HepG2 (cell line): ENCODE measurements around the gene PLD1. TPM values are rescaled to one million over a fixed set of nuclear protein-coding genes. Genes with fewer than 3 reads are reported as not detected.

Experiments used
- ATAC-seq: fragments of 200-7000 bp; cut with Tn5 transposase; 3 replicates; pipeline ENCODE4 v1.9.1; 2020; ENCODE audit warnings: mild to moderate bottlenecking, moderate library complexity
- BruUV-seq: library from RNA; stranded (reverse); fragments of 400-500 nt; replicated peaks from 2 replicates; lab custom pipeline; 2021; lab: Mats Ljungman, UMichigan
- CTCF ChIA-PET: fragments of 300-600 bp; formaldehyde crosslinking; extraction: SDS; loops from one replicate; lab custom pipeline; 2021; ENCODE audit warnings: low total read pairs, inconsistent platforms, low intra/inter-chr PET ratio; lab: Yijun Ruan, JAX
- POLR2A ChIA-PET: fragments of 350-600 bp; sonication (Branson Sonifier 250); formaldehyde crosslinking; loops from one replicate; lab custom pipeline; 2020; ENCODE audit warnings: antibody characterized with exemption, inconsistent platforms; lab: Yijun Ruan, JAX
- DNase-seq: peaks from one replicate; pipeline ENCODE4 v3.0.0-alpha.2; 2015; ENCODE audit warnings: low spot score
- FAIRE-seq: peaks from 3 replicates; lab custom pipeline; 2011; peaks lifted over from hg19 to GRCh38; lab: Jason Lieb, UNC
- H2AFZ ChIP-seq: one replicate; pipeline ENCODE4 v1.6.1; 2011; ENCODE audit warnings: low read length, inconsistent platforms
- H3K27ac ChIP-seq: fragments of 300-600 bp; 3 replicates; pipeline ENCODE4 v1.8.0; 2011; ENCODE audit warnings: mixed run types, mild to moderate bottlenecking, mixed read lengths, low read length, inconsistent platforms; ENCODE audit not compliant: insufficient read depth; ENCODE audit errors: extremely low read length
- H3K27me3 ChIP-seq, 2 experiments: fragments of 200-600 bp in 1 of 2; 2 replicates in 1 of 2; 3 replicates in 1 of 2; pipeline versions ENCODE4 v1.6.0 to v1.8.0; 2011; ENCODE audit warnings: low read length in 2 of 2, mild to moderate bottlenecking in 2 of 2, moderate library complexity in 2 of 2, inconsistent platforms in 1 of 2; ENCODE audit not compliant: insufficient read depth in 2 of 2, control insufficient read depth in 1 of 2
- H3K36me3 ChIP-seq, 2 experiments: fragments of 200-600 bp in 1 of 2; replicated peaks in 1 of 2; 2 replicates in 1 of 2; 3 replicates in 1 of 2; pipeline versions ENCODE4 v1.5.1 to v1.8.0; 2011; ENCODE audit warnings: low read length in 2 of 2, inconsistent platforms in 1 of 2; ENCODE audit not compliant: insufficient read depth in 2 of 2, control insufficient read depth in 1 of 2
- H3K4me1 ChIP-seq: 2 replicates; pipeline ENCODE4 v1.5.1; 2012; ENCODE audit warnings: low read length, inconsistent platforms; ENCODE audit not compliant: insufficient read depth
- H3K4me2 ChIP-seq: 2 replicates; pipeline ENCODE4 v1.6.0; 2011; ENCODE audit warnings: low read depth, low read length, inconsistent platforms
- H3K4me3 ChIP-seq, 3 experiments: fragments of 200-600 bp in 1 of 3; sonication (generic), shearing (Covaris generic) in 1 of 3; replicated peaks in 1 of 3; 2 replicates each; pipeline ENCODE4 v1.5.1; 2011 to 2016; ENCODE audit warnings: low read length in 3 of 3, inconsistent platforms in 2 of 3, low read depth in 2 of 3, mild to moderate bottlenecking in 2 of 3, control low read depth in 1 of 3, mixed read lengths in 1 of 3; ENCODE audit not compliant: insufficient read depth in 1 of 3
- H3K79me2 ChIP-seq: one replicate; pipeline ENCODE4 v1.6.1; 2011; ENCODE audit warnings: low read length, inconsistent platforms; ENCODE audit not compliant: insufficient read depth
- H3K9ac ChIP-seq: 2 replicates; pipeline ENCODE4 v1.6.0; 2011; ENCODE audit warnings: mild to moderate bottlenecking, low read depth, low read length, inconsistent platforms; ENCODE audit not compliant: insufficient read depth
- H3K9me3 ChIP-seq: 2 replicates; pipeline ENCODE4 v1.5.1; 2012; ENCODE audit warnings: mild to moderate bottlenecking, low read length
- H4K20me1 ChIP-seq: 2 replicates; pipeline ENCODE4 v1.6.0; 2011; ENCODE audit warnings: inconsistent platforms, mild to moderate bottlenecking, low read length, moderate library complexity; ENCODE audit not compliant: insufficient read depth
- AHR ChIP-seq: IDR thresholded peaks from 2 replicates; pipeline ENCODE4 v1.6.1; 2018; ENCODE audit warnings: missing genetic modification reagents, missing compliant biosample characterization
- CENPBD1 ChIP-seq: sonication (generic); formaldehyde crosslinking; IDR thresholded peaks from 2 replicates; pipeline ENCODE4 v1.8.0; 2022; ENCODE audit warnings: missing genetic modification reagents, low read depth, mild to moderate bottlenecking, borderline replicate concordance
- CREB1 ChIP-seq, 2 experiments: fragments of 450-650 bp in 1 of 2; IDR thresholded peaks; 2 replicates each; pipeline ENCODE4 v1.6.1; 2016 to 2017; ENCODE audit warnings: control low read depth in 1 of 2, mild to moderate bottlenecking in 1 of 2, missing compliant biosample characterization in 1 of 2, missing genetic modification characterization in 1 of 2
- HOXD1 ChIP-seq: sonication (generic); formaldehyde crosslinking; IDR thresholded peaks from 2 replicates; pipeline ENCODE4 v1.5.0; 2020; ENCODE audit warnings: missing genetic modification reagents
- MIER2 ChIP-seq: IDR thresholded peaks from 2 replicates; pipeline ENCODE4 v1.6.1; 2016; ENCODE audit warnings: missing biosample characterization, missing genetic modification reagents
- RBFOX2 ChIP-seq: fragments of 200-400 bp; formaldehyde crosslinking; IDR thresholded peaks from 2 replicates; pipeline ENCODE4 v1.6.1; 2017; ENCODE audit warnings: low read depth, mild to moderate bottlenecking, low read length
- SIX4 ChIP-seq: sonication (generic); formaldehyde crosslinking; IDR thresholded peaks from 2 replicates; pipeline ENCODE4 v1.4.0; 2020; ENCODE audit warnings: missing genetic modification reagents
- SMC3 ChIP-seq: IDR thresholded peaks from 2 replicates; pipeline ENCODE4 v1.6.1; 2011; ENCODE audit warnings: low read length, improper control_type of control experiment
- TIGD3 ChIP-seq: sonication (generic); formaldehyde crosslinking; IDR thresholded peaks from 2 replicates; pipeline ENCODE4 v1.5.1; 2020; ENCODE audit warnings: mild to moderate bottlenecking, missing genetic modification reagents, borderline replicate concordance
- ZNF430 ChIP-seq: sonication (generic); formaldehyde crosslinking; IDR thresholded peaks from 2 replicates; pipeline ENCODE4 v1.9.0; 2021; ENCODE audit warnings: mild to moderate bottlenecking, missing genetic modification reagents
- ZNF501 ChIP-seq: sonication (generic); formaldehyde crosslinking; IDR thresholded peaks from 2 replicates; pipeline ENCODE4 v1.5.1; 2020; ENCODE audit warnings: mild to moderate bottlenecking, moderate library complexity, missing genetic modification reagents
- ZNF546 ChIP-seq: sonication (generic); formaldehyde crosslinking; conservative IDR thresholded peaks from 2 replicates; pipeline ENCODE4 v1.8.1; 2023; ENCODE audit warnings: mild to moderate bottlenecking, missing genetic modification reagents
- ZNF557 ChIP-seq: sonication (generic); formaldehyde crosslinking; IDR thresholded peaks from 2 replicates; pipeline ENCODE4 v1.4.0; 2020; ENCODE audit warnings: missing genetic modification reagents
- ZNF615 ChIP-seq: sonication (generic); formaldehyde crosslinking; IDR thresholded peaks from 2 replicates; pipeline ENCODE4 v1.5.0; 2020; ENCODE audit warnings: mild to moderate bottlenecking, missing genetic modification reagents, borderline replicate concordance
- ZSCAN5A ChIP-seq: sonication (generic); formaldehyde crosslinking; IDR thresholded peaks from 2 replicates; pipeline ENCODE4 v1.8.0; 2022; ENCODE audit warnings: mild to moderate bottlenecking, missing genetic modification reagents, borderline replicate concordance
- ZXDC ChIP-seq: sonication (generic); formaldehyde crosslinking; IDR thresholded peaks from 2 replicates; pipeline ENCODE4 v1.5.0; 2020; ENCODE audit warnings: mild to moderate bottlenecking, missing genetic modification reagents
- WGBS: methylation state at CpG from one replicate; pipeline ENCODE4 v1.1.6; 2017; ENCODE audit warnings: low lambda C conversion rate; 5-methylcytosine and 5-hydroxymethylcytosine counted together
- in situ Hi-C: cut with HindIII; loops from 2 replicates; pipeline ENCODE4 v1.10.0; 2017; ENCODE audit warnings: low pct_unique_long_range_greater_than_20kb; ENCODE audit not compliant: extremely low pct_ligation_motif_present
- intact Hi-C: fragments of 100-400 bp; cut with micrococcal nuclease; formaldehyde crosslinking; loops from one replicate; pipeline ENCODE4 v1.10.0; 2022; ENCODE audit not compliant: unreplicated experiment
- polyA plus RNA-seq, 8 experiments: library from polyadenylated mRNA; depleted of rRNA in 3 of 8; stranded (reverse) in 7 of 8; unstranded in 1 of 8; fragments of >200 nt; fragmentation: Illumina TruSeq in 4 of 8; extraction: Trizol in 4 of 8; gene quantifications; 2 replicates each; pipeline versions ENCODE4 v1.2.1 to v1.2.3, GENCODE V29; 2011 to 2016; ENCODE audit warnings: low read depth in 4 of 8, missing spikeins in 1 of 8, mixed read lengths in 1 of 8; ENCODE audit not compliant: insufficient read depth in 1 of 8
- total RNA-seq, 5 experiments: library from RNA; depleted of rRNA; stranded (reverse); fragments of >200 nt; fragmentation: Illumina TruSeq; extraction: Trizol; gene quantifications; 2 replicates each; pipeline ENCODE4 v1.2.3, GENCODE V29; 2016; ENCODE audit warnings: low read depth in 1 of 5

PLD1 gene
- total and polyA plus RNA-seq, 2 of the 13 experiments (the other 11 are each of a cell fraction or from before 2014, with no cell fraction given): 27.1 to 59.4 TPM

GRCh38 chr3:171806200-171807128 lies 3.8 kb downstream of the PLD1 start (continued):
- TF ChIP-seq ZNF615 (CRISPR knock-in tag) (no peak), SMC3 (no peak), CENPBD1 (CRISPR knock-in tag) (no peak), ZSCAN5A (CRISPR knock-in tag) (peak; percentile 75; the same call in 1 of the 2 replicates), ZNF501 (CRISPR knock-in tag) (no peak), AHR (no peak; the same call in 1 of the 2 replicates), ZNF557 (peak; percentile 38; the same call in 1 of the 2 replicates)

GRCh38 chr3:171805687-171806086 lies 4.6 kb downstream of the PLD1 start:
- no TSS peak for BruUV-seq
- 52% methylated on average over 3 of the region's 3 CpGs for WGBS
- intact Hi-C loops (loop anchor here (5.0 kb wide), 1 partner anchor 237 kb away; no protein-coding TSS in a partner anchor), in situ Hi-C loops (no loop called here)
- POLR2A ChIA-PET: interaction anchor here (0.7 to 6.5 kb wide), 7 partner anchors 14 to 235 kb away, joined by 3 to 91 read pairs (median 8); partner anchors contain the start of gene TMEM212
- DNase-seq (no peak), ATAC-seq (no peak), FAIRE-seq (no peak)
- CTCF ChIA-PET: no interaction called here
- peak overlapping the region; percentile 65; the same call in 1 of the 2 replicates for H3K9ac ChIP-seq
- no peaks in the 10 kb centered on the region; a peak in 1 of 5 replicates for H3K27me3 ChIP-seq
- peaks cover 75% of the 10 kb centered on the region for H3K4me1 ChIP-seq
- H3K27ac ChIP-seq: peak overlapping the region; percentile 88
- no peak overlapping the region for H2AFZ ChIP-seq
- H4K20me1 ChIP-seq: no peaks in the 10 kb centered on the region; the same call in 1 of the 2 replicates
- peaks cover 90% of the 10 kb centered on the region for H3K79me2 ChIP-seq
- peak overlapping the region in 2 of 3 experiments; percentile 7 to 34; a peak in 2 of 6 replicates for H3K4me3 ChIP-seq
- H3K4me2 ChIP-seq: peak overlapping the region; percentile 83
- peaks cover 2 to 15% of the 10 kb centered on the region in 2 experiments; a peak in 3 of 5 replicates for H3K36me3 ChIP-seq
- H3K9me3 ChIP-seq: no peaks in the 10 kb centered on the region
- TF ChIP-seq RBFOX2 (peak; percentile 44; the same call in 1 of the 2 replicates), CREB1 (IDR thresholded peaks at IDR 0.05) (no peak), CREB1 (CRISPR knock-in tag; IDR thresholded peaks at IDR 0.05) (no peak), ZNF546 (CRISPR knock-in tag) (no peak), ZXDC (CRISPR knock-in tag) (no peak), MIER2 (CRISPR knock-in tag) (no peak), TIGD3 (CRISPR knock-in tag) (no peak), ZNF430 (CRISPR knock-in tag) (0 out of 2 replicates have a peak, but pooled peaks have one; percentile 23), HOXD1 (CRISPR knock-in tag) (no peak), SIX4 (no peak)
